GM06990 (cell line): Measurements from ENCODE around the gene RTN4RL1.

ENCODE experiments used
- DNase-seq: peaks from one replicate; pipeline ENCODE4 v3.0.0-alpha.2; 2011; ENCODE audit not compliant: insufficient read length; ENCODE audit errors: extremely low read depth
- H3K27me3 ChIP-seq: replicated peaks from 2 replicates; pipeline ENCODE4 v1.6.0; 2011; ENCODE audit warnings: low read length; ENCODE audit not compliant: control insufficient read depth, insufficient read depth
- H3K36me3 ChIP-seq: 2 replicates; pipeline ENCODE4 v1.5.1; 2011; ENCODE audit warnings: low read length; ENCODE audit not compliant: control insufficient read depth, insufficient read depth
- H3K4me3 ChIP-seq: replicated peaks from 2 replicates; pipeline ENCODE4 v1.5.1; 2011; ENCODE audit warnings: low read depth, mild to moderate bottlenecking, control low read depth, low read length
- TF ChIP-seq, protein P1 (sequence below): IDR thresholded peaks from 2 replicates; pipeline ENCODE4 v1.5.1; 2011; ENCODE audit warnings: low read length, control low read depth, mild to moderate bottlenecking, inconsistent platforms; ENCODE audit not compliant: insufficient read depth, poor library complexity, severe bottlenecking

The RTN4RL1 gene

GRCh38 chr17:2040219-2040827 is 15.2 kb upstream of the RTN4RL1 start:
- peaks cover 18% of the 10 kb centered on the region for H3K36me3 ChIP-seq
- H3K4me3 ChIP-seq = no peak overlapping the region
- no peaks in the 10 kb centered on the region for H3K27me3 ChIP-seq
- TF ChIP-seq, protein P1, sequence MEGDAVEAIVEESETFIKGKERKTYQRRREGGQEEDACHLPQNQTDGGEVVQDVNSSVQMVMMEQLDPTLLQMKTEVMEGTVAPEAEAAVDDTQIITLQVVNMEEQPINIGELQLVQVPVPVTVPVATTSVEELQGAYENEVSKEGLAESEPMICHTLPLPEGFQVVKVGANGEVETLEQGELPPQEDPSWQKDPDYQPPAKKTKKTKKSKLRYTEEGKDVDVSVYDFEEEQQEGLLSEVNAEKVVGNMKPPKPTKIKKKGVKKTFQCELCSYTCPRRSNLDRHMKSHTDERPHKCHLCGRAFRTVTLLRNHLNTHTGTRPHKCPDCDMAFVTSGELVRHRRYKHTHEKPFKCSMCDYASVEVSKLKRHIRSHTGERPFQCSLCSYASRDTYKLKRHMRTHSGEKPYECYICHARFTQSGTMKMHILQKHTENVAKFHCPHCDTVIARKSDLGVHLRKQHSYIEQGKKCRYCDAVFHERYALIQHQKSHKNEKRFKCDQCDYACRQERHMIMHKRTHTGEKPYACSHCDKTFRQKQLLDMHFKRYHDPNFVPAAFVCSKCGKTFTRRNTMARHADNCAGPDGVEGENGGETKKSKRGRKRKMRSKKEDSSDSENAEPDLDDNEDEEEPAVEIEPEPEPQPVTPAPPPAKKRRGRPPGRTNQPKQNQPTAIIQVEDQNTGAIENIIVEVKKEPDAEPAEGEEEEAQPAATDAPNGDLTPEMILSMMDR = no peak
- no peak for DNase-seq

DNA sequence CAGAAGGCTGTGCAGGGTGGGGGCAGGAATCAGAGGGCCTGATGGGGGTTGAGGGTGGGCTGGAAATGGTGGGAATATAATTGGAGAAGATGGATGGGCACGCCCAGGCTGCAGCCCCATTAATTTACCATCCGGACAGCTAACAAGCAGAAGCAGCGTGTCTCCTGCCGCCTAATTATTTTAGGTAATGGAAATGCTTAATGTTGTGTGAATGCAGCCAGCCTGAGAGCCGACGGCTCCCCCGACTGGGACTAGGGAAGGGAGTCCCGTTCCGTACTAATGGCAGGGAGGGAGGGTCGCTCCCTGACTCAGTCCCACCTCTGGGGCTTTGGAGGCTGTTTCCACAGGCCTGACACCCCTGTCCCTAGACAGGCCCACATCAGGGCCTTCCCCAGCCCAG is 12.0 kb upstream of the RTN4RL1 start:
- TF ChIP-seq, protein P1 = no peak
- Histone ChIP-seq H3K36me3 (peaks cover 13% of the 10 kb centered on the region), H3K27me3 (no peaks in the 10 kb centered on the region), H3K4me3 (no peak overlapping the region)
- DNase-seq = no peak

GRCh38 chr17:2035541-2036488 is 10.7 kb upstream of the RTN4RL1 start:
- DNase-seq = no peak
- H3K36me3 ChIP-seq = peaks cover 11% of the 10 kb centered on the region
- no peak overlapping the region for H3K4me3 ChIP-seq
- H3K27me3 ChIP-seq = no peaks in the 10 kb centered on the region
- TF ChIP-seq, protein P1 = no peak

DNA sequence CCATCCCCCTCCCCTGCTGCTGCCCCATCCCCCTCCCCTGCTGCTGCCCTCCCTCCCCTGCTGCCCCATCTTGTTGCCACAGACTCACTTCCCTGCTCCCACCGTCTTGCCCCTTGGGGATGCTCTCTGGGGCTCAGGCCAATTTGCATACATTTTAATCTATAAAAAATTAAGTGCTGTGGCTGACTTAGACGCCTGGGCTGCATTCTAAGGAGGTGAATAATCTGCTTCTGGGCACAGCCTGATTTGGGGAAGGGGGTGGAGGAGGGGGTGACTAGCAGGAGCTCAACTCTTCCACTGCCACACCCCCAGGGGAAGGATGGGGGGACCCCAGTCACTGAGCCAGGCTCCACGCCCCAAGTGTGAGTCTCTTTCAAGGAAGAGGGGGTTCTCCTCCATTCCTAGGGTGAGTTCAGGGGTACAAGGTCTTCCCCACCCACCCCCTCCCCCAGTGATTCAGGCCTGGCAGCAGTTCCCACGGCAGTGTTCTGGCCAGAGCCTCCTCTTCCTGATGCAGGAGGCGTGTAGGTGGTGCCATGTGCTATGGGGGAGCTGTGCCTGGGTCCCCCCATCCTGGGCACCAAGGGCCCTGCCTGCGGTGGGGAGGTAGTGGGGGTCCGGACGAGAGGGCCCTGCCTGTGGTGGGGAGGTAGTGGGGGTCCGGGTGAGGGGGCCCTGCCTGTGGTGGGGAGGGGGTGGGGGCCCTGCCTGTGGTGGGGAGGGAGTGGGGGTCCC is 9.8 kb upstream of the RTN4RL1 start:
- Histone ChIP-seq H3K36me3 (peaks cover 7% of the 10 kb centered on the region), H3K4me3 (no peak overlapping the region), H3K27me3 (no peaks in the 10 kb centered on the region)
- TF ChIP-seq, protein P1 = no peak
- no peak for DNase-seq

- TF ChIP-seq, protein P1 = no peak
- no peak for DNase-seq
- Histone ChIP-seq H3K36me3 (peaks cover 7% of the 10 kb centered on the region), H3K27me3 (no peaks in the 10 kb centered on the region), H3K4me3 (no peak overlapping the region)
Measured at GRCh38 chr17:2034157-2034556, 9.0 kb upstream of the RTN4RL1 start.
